Glomerular visceral epithelial cell (primary cell): ENCODE results near the gene HRK.

Source experiments
- DNase-seq: peaks from one replicate; pipeline ENCODE4 v3.0.0-alpha.2; 2016; ENCODE audit errors: extremely low spot score

Gene HRK

DNA sequence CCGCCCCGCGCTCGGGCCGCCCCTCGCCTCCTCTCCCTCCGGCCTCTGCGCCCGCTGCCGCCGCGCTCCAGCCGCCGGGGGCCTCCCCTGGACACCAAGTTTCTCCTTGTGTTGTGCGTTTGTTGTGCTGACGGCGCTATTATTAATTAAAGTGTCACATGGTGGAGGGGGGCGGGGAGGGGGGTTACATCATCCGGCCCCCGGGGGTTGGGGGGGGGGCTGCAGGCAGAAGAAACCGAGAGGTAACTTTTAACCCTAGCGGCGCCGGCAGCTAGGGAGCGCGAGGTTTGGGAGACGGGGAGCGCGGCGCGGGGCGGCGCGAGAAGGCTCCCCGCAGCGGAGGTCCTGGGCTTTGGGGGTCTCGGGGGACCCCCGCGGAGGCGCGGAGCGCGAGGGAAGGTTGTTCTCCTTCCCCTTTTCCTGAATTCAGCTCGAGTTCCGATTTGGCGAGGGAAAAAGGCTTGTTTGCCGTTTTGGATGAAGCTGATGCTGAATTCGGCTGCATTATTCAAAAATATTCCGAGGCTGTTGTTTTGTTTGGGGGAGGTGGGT, at the start of gene HRK:
Gene HRK (minus strand): TSS at position 117 of the 552 bp plus-strand sequence. CDS start 134 bp downstream, outside the sequence.
- no peak for DNase-seq

- no peak for DNase-seq
Measured at GRCh38 chr12:116929885-116930284, 48.6 kb upstream of the HRK start.

DNA sequence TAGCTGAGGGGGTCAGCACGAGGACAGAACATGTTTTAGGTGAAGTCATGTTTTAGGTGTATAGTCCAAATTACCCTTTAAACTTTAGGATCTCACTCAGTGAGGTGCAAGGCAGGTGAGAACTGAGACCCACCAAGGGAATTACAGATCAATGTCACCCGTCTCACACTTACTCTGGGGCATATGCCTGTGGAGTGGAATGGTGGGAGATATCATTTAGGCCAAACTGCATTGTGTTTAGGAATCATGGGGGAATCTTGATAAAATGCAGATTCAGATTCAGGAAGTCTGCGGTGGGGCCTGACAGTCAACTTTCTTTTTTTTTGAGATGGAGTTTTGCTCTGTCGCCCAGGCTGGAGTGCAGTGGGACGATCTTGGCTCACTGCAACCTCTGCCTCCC, 47.3 kb upstream of the HRK start:
- DNase-seq: no peak

GRCh38 chr12:116927244-116927940, 46.2 kb upstream of the HRK start:
- no peak for DNase-seq

- DNase-seq: no peak
Measured at GRCh38 chr12:116926283-116927243, 45.3 kb upstream of the HRK start.

DNA sequence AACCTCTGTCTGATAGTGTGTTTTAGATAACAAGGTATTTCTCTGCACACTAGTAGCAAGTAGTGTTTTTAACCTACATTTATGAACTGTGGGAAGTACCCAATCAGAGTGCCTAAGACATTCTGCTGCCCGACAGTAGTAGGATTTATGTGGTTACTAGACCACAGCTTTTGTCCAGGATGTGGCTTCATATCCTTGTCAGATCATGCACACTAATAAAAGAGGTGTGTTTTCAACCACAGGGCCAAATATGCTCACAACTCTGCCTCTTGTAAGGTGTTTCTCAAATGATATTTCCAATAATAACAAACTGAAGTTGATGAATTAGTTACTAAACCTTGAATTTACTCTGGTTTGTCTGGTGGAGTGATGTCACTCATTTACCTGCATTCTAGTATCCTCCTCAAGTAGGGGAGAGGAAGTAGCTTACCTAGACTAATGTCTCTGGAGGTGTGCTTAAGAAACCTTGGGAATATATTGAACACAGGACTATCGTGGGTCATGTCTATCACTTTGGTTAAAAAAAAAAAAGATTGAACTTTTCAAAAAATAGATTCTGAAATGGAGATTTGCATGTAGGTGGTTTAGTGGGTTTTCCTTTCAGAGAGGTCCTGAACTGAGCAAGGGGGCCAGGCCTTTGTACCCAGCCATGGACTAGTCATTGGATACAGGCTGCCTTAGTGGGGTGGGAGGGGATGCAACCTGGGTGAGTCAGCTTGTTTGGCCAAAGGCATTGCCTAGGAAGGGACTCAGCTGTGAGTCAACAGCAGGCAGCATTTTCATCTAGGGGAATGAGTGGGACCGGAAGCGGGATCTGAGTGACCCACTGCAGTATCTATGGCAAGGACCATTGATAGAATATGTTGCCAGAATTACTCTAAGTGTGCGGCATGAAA, 43.6 kb upstream of the HRK start:
- peak; percentile 68 for DNase-seq

- no peak for DNase-seq
Measured at GRCh38 chr12:116922194-116922897, 41.1 kb upstream of the HRK start.

DNA sequence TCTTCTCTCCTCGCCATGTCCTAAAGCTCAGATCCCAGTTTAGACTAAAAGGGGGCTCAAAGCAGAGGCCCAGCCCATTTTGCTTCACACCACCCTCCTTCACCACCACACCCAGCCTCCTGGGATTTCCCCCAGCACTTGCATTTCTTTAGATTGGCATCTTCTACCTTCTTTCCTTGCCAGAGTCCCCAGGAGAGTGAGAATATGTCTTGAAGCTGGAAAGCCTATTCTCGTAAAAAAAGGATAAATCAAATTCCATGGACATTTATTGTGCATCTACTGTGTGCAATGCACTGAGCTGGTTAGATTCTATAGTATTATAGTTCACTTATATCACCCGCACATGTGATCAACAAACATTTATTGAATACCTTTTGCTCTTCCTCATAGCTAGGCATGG, 39.7 kb upstream of the HRK start:
- no peak for DNase-seq

GRCh38 chr12:116919706-116920485, 38.7 kb upstream of the HRK start:
- DNase-seq: no peak

- DNase-seq: no peak
Measured at GRCh38 chr12:116919247-116919661, 38.0 kb upstream of the HRK start.

DNA sequence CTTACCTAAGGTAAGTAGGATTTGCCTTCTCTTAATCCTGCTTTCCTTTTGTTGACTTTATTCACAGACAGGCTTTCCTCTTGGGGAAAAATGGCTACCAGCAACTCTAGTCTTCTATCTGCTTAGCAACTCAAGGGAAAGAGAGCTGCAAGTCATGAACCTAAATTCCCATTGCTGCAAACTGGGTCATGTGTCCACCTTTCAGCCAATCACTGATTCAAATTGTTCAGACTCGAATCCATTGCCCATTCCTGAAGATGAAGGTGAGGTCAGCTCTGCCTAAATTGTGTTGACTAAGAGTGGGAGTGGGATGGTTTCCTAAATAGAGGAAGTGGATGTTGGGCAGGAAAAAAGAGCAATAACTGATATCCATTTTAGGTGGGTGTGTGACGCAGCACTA, 37.2 kb upstream of the HRK start:
- DNase-seq: no peak

DNA sequence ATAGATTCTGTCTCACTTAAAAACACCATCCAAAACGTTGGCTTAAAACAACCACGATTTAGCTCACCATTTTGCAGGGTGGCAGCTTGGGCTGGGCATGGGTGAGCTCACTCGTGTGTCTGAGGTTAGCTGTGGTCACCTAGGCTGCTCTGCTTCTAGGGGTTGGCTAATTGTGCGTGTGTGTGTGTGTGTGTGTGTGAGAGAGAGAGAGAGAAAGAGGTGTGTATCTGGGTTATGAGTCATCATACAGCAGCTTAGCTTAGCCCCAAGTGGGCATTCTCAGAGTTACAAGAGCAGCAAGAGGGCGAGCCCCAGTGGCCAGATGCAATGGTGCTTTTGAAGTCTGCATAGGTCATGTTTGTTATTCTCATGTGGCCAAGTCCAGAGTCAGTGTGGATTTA, 35.5 kb upstream of the HRK start:
- DNase-seq: peak; percentile 93

- DNase-seq: peak; percentile 6
Measured at GRCh38 chr12:116916122-116916521, 34.9 kb upstream of the HRK start.

- DNase-seq: no peak
Measured at GRCh38 chr12:116915326-116915725, 34.1 kb upstream of the HRK start.

DNA sequence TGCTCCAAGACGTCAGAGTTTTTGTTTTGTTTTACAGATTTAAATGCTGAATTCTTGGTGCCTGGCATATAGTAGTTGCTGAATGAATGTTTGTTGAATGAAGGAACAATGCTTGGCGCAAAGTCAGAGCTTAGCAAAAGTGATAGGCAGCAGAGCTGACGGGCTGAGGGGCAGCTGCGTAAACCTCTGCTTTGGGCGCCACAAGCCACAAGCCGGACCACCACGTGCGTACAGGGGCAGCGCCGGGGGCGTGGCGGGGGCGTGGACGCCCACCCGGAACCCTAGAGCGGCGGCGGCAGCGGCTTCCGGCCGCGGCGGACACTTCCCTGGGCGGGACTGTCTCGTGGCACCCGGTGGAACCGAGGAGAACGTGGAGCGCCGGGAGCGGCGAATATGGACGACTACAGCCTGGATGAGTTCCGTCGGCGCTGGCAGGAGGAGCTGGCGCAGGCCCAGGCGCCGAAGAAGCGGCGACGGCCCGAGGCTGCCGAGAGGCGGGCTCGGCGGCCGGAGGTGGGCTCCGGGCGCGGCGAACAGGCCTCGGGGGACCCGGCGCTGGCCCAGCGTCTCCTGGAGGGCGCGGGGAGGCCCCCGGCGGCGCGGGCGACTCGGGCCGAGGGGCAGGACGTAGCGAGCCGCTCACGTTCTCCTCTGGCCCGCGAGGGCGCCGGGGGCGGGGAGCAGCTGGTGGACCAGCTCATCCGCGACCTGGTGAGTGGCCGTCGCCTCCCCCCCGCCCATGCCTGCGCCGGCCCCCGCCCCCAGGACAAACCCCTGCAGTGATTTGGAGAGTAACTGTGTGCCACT, 29.6 kb upstream of the HRK start, which contains the start of gene FBXW8:
Gene FBXW8 (plus strand): TSS at position 306 of the 807 bp plus-strand sequence. CDS start 88 bp downstream, at position 394.
- peak; percentile 76 for DNase-seq

- no peak for DNase-seq
Measured at GRCh38 chr12:116910280-116910644, 29.0 kb upstream of the HRK start.

- DNase-seq: no peak
Measured at GRCh38 chr12:116906285-116906684, 25.0 kb upstream of the HRK start.

DNA sequence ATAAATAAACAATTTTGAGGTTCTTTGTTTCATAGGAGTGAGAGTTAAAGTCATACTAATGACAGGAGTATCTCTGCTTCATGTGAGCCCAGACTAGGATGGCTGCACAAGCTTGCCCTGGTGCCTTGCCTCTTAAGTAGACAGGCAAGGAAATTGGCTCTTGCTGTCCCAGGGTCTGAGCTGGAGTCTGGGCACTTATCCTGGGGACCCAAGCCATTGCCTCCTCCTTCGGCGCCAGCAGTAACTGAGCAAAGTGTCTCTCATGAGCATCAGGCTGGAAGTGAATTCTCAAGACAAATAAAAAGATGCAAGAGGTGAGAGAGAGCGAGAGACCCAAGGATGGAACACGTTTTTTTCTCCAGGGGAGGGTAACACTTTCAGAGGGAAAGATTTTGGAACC, 22.6 kb upstream of the HRK start:
- DNase-seq: no peak

DNA sequence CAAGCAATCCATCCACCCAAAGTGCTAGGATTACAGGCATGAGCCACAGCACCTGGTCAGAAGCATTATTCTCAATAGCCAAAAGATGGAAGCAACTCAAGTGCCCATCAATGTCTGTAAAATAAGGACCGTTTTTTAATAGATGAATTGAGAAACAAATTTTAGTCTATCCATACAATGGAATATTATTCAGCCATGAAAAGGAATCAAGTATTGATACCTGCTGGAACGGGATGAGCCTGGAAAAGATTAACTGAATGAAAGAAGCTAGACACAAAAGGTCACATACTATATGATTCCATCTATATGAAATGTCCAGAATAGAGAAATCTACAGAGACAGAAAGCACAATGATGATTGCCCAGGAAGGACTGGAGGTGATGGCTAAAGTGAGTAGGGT, 20.4 kb upstream of the HRK start:
- no peak for DNase-seq
